HuH-7 (cell line): ENCODE results near the gene FAM222B.

ENCODE experiments used
- DNase-seq: peaks from one replicate; pipeline ENCODE4 v3.0.0; 2011; ENCODE audit warnings: low spot score

The FAM222B gene

GRCh38 chr17:28712032-28712704, 130.4 kb downstream of the FAM222B start:
- DNase-seq = no peak

DNA sequence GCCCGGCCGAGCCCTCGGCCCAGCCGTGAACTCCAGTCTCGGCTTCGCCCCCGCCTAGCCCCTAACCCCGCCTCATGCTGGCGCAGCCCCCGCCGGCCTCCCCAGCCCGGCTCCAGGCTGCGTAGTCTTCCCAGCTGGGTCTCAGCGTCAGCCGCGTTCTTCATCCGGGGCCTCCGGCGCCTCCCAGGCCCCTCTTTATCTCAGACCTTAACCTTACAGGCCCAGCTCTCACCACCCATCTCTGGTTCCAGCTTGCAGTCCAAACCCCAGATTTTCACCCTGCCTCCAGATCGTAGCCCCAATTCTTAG, 130.9 kb downstream of the FAM222B start, which contains the start of gene PROCA1:
TSS of gene PROCA1 (minus strand) at position 166 of the 309 bp plus-strand sequence. CDS start 228 bp downstream, outside the sequence.
- DNase-seq = no peak

GRCh38 chr17:28710861-28711722, 131.5 kb downstream of the FAM222B start:
- DNase-seq = peak; percentile 99

DNA sequence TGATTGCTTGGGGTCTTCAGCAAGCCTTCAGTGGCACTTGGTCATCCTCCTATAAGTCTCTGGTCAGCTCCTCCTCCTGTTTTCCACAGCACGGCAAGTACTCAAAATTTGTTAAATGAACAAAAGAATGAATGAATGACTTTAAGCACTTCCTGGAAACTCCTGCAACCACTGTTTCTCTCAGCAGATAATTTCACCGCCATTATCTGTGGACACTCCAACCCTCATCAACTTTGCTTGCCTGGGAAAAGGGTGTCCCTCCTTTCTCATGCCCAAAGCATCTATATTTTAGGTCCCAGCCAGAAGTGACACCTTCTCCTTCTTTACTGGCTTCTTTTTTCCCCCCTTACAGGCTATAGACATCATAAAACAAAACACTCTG, 135.3 kb downstream of the FAM222B start:
- DNase-seq = no peak

- no peak for DNase-seq
Measured at GRCh38 chr17:28706471-28707338, 135.9 kb downstream of the FAM222B start.
